NCI-H1105 treated with DMSO at 0.1 percent for 48 hours (cell line): ENCODE data around the gene PPM1L.

Experiments
- DNase-seq: peaks from one replicate; lab custom pipeline; 2025; lab: John Stamatoyannopoulos, UW

The PPM1L gene

GRCh38 chr3:160808838-160809237, 52.8 kb downstream of the PPM1L start:
- peak; percentile 96 for DNase-seq

DNA sequence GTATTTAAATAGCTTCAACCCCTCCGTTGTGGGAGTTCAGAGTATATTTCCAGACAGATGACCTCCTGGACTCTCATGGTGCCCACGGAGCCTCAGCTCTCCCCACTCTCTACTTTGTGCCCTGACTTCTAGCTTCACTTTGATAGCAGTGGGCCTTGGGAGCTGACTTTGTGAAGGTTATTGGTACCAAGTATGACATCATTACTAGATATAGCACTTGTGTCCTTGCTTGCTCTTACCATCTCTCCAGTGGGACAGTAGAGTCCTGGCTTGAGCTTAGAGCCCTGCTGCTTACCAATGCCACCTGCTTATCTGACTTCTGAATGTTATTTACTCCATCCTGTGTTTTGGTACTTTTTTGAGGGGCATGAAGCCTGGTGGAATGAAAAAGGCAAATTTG, 53.4 kb downstream of the PPM1L start:
- DNase-seq = no peak

DNA sequence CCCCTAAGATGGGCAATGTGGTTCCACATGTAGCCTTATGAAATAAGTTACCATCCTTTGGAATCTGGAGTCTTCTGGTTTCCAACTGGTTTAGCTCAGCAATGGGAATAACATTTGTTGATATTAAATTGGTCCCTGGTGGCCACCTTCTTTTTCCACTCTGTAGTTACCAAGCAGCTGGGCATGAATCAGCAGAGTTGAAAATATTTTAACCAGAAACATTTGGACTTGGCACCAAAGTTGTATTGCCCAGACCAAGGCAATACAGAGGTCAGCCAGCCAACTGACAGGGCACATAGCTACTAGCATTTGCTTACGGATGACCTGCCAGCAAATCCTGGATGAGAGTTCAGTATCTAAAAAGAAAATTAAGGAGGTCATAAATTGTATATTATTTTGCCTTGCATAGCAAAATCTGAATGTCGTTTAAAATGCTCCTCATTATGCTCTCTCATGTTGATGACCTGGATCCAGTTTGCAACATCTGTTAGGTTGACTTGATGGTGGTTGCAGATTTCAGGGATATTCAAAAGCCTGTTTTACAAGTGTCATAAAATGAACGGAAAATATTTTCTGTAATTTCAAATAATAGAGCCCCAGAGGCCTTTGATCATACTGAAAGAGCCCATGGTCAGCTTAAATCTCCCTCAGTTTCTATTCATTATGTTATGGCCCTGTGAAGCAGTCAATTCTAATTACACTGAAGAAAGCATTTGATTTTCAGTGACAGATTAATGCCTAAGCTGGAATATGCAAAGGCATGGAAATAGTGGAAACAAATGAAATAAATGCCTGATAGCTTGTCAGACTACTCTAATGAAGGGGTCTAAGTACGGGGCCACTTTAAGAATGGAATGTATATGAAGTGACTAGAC, 54.6 kb downstream of the PPM1L start:
- no peak for DNase-seq

GRCh38 chr3:160811237-160811548, 55.2 kb downstream of the PPM1L start:
- DNase-seq = no peak

- no peak for DNase-seq
Measured at GRCh38 chr3:160812304-160812703, 56.3 kb downstream of the PPM1L start.

DNA sequence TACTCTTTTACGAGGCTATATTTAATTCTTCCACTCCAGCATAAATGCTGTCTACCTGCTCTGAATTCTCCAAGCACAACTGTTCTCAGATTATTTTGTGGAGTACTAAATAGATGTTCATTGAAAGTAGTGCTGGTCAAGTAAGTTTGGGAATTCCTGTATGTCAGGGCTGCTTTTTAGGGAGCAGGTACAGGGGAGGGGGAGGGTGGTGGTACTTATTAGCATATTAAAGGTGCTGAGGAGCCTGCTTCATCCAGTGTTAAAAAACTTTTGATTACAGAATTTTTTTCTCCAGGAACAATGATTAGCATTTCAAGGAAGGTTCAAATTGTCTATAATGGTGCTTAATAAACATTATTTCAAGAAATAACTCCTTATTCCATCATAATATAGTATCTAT, 59.2 kb downstream of the PPM1L start:
- DNase-seq = no peak

GRCh38 chr3:160820022-160820421, 64.0 kb downstream of the PPM1L start:
- DNase-seq = no peak

- DNase-seq = no peak
Measured at GRCh38 chr3:160820430-160820829, 64.4 kb downstream of the PPM1L start.

DNA sequence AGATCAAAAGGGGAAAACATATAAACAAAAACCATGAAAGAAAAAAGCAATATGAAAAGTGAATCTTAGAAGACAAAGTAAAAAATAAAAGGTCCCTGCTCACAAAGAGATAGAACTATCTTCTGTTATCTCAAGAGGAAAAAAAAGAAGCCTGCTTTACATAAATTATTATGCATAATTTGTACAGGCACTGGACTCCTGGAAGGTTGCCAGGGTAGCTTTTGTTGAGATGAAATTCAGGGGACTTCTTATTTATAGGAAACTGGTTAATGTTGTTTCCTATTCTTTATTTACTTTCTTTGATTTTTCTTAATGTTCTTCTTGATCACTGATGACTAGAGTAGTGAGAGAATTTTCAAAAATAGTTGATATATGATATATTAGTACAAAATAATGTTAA, 66.9 kb downstream of the PPM1L start:
- peak; percentile 73 for DNase-seq

DNA sequence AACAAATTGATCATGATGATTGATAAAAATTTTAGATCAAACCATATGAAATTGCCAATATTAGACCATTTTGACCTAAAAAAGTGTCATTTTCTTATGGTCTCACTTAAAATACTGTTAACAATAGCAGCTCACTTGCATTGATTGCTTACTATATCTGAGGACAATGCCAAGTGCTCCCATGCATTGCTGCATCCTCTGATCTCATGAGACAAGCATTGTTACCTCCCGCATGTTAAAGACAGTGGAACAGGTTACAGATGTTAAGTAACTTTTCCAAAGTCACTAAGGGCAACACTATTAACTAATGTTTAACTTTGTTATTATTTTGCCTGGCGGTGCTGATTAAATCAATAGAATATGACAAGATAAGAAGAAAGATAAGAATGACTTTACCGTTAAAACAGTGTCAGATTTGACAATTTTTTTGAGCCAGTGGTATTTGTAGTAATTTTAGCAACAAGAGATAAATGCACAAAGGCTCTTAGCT, 69.3 kb downstream of the PPM1L start:
- DNase-seq = no peak

DNA sequence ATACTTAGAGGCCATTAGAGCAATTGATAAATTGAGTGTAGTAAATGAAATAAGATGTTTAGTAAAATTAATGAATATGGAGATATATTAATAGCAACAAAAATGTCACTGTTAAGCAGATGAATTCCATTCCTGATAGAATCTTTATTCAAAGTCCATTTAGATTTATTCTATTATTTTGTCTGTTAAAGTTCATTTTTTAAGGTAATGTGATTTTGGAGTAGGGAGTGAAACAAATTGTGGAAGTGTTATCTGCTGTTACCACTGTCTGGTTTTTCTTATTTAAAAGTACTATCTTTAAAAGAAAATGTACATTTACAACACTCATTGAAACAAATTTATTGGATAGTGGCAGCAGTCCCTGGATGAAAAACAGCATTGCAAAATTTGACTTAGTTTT, 70.4 kb downstream of the PPM1L start:
- no peak for DNase-seq

DNA sequence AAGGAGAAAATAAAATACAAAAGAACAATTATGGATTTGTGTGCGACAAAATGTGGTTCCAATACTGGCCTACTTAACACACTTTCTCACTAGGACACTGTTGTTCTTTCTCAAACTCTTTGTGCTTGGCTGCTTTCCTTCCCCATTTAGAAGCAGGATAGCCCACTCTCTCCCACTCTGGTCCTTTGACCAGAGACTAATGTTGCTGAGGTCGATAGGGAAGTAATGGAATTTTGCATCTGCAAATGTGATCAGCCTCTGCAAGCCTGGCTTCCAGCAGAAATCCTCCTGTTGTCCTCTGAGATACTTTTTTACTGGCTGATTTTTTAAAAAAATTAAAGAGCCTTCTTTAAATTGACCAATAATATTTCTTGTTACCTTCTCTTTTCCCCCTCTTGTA, 71.0 kb downstream of the PPM1L start:
- DNase-seq = no peak

DNA sequence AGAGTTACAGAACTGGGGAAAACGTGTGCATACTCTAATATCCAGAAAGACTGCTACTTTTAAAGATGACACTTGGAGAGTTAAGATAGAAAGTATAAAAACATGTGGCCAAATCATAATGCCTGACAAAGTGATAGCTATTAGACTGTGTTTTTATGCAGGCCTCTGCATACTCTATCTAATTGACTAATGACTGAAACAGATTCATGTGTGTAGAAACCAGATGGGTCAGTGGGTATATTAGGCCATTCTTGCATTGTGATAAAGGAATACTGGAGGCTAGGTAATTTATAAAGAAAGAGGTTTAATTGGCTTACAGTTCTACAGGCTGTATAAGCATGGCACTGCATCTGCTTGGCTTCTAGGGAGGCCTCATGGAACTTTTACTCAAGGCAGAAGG, 71.5 kb downstream of the PPM1L start:
- no peak for DNase-seq

DNA sequence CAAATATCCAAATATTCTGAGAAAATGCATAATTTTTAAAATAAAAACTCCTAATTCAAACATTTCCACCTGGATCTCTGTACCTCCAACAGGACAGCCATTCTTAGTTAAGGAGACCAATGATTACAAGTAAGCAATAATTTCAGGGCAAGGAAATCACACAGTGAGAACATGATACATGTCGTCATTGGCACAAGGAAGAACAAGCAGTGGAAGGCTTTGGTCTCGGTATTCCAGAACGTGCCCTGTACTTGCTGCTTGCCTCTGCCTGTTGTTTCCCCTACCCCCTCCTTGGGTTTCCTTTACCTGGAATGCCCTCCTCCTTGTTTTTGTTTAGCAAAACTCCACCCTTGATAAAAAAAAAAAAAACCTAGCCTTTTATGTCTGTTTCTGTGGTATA, 72.8 kb downstream of the PPM1L start:
- DNase-seq = no peak

- no peak for DNase-seq
Measured at GRCh38 chr3:160829486-160830009, 73.5 kb downstream of the PPM1L start.

DNA sequence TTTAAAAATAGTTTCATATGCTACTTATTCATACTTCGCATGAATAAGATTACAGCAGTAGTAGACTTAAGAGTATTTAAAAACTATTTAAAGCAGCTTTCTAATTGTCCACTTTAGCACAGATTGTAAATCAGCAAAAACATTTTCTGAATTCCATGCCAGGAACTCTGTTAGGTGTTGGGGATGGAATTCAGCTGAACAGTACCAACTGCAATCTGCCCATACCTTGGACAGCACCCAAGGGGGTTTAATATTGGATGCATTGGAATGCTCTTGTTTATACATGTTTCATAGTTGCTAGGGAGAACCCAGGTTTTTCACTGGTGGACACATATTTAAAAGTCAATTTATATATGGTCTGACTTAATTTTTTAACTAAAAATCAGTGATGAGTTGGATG, 74.8 kb downstream of the PPM1L start:
- DNase-seq = no peak

DNA sequence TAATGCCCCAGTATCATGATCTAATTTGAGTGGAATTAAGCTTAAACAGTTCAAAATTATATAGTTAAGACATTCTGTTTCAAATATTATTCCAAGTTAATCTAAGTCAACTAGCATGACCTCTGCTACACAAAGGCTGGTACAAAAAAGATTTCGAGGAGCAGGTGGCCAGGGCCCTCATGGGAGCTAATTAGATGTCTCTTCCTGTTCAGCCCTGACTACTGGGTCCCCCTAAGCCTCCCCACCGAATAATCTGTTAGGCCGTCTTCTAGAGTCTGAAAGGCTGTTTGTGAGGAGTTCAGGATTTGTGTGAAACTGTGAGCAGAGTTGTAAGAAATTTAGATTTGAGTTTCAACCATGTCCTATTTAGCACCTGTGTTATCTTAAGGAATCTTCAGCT, 75.4 kb downstream of the PPM1L start:
- DNase-seq = no peak

DNA sequence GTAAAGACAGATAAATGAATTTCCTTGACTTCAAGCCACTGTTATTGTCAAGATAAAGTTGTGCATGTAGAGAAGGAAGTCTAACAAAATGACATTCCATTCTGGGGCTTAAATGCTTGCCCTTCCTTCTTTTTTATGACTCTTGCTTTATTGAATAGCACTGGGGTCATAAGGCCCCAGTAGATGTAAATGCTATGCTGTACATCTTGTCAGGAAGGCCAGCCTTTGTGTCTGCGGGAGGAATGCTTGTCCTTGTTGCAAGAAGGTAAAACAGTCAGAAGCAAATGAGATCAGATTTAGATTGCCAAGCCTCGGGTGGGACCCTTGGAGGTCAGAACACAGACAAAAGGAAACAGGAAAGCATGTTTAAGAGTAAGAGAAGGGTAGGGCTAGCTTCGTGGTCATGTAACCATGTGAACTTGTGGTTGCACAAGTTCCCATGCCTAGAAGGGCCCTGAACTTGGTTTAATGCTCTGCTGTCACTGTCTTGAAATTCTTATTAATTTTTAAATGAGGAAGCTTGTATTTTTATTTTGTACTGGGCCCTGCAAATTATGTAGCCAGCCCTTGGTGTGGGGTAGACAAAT, 81.5 kb downstream of the PPM1L start:
- DNase-seq = no peak

- DNase-seq = no peak
Measured at GRCh38 chr3:160840590-160840989, 84.6 kb downstream of the PPM1L start.

- no peak for DNase-seq
Measured at GRCh38 chr3:160841455-160841854, 85.4 kb downstream of the PPM1L start.

- DNase-seq = no peak
Measured at GRCh38 chr3:160842021-160843005, 86.3 kb downstream of the PPM1L start.

DNA sequence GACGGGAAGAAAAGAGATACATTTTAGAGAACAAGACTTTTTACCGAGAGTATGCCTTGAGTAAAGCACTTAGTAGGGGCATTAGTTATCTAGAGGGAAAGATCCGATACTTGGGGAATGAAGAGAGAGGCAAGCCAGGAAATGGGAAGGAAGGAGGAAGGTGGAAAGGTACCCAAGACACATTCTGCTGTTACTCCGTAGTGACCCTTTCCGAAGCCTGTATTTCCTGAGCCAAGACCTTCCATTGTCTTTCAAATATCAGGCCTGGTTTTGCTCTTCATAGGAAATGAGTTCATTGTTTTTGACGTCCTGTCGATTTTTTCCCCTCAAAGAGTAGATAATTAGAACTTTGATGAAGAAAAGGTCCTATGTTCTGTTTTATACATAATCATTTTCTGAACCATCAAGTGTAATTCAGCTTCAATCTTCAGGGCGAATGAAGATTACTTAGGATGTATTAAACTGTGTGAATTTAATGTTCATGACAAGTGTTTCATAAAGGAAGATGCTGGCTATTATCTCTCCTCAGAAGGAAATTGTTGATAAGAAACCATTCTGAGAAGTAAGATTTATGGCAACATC, 95.7 kb downstream of the PPM1L start:
- no peak for DNase-seq
